GM12872 (cell line): Measurements from ENCODE around the gene CFAP74.

Experiments
- TF ChIP-seq, protein P1 (sequence below): IDR thresholded peaks from 3 replicates; pipeline ENCODE4 v1.5.1; 2011; ENCODE audit warnings: low read depth, mild to moderate bottlenecking, low read length, moderate library complexity; ENCODE audit not compliant: insufficient read depth

The CFAP74 gene

DNA sequence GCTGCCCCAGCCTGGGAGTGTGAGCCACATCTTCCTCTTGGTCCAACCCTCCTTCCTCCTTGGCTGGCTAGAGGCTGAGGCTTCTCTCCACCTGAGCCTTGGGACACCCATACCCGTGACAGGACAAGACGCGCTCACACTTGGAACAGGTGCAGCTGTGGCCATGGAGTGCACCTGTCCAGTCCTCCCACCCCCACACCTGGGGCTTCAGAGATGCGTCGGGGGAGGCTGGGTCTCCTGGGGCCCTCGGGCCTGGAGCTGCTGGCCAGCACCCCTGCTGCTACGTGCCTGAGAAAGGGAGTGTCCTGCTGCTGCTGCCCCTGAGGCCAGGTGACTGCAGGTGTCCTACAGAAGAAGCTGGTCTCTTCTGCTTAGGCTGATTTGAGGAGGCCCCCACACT is 47.5 kb downstream of the CFAP74 start:
- TF ChIP-seq, protein P1, sequence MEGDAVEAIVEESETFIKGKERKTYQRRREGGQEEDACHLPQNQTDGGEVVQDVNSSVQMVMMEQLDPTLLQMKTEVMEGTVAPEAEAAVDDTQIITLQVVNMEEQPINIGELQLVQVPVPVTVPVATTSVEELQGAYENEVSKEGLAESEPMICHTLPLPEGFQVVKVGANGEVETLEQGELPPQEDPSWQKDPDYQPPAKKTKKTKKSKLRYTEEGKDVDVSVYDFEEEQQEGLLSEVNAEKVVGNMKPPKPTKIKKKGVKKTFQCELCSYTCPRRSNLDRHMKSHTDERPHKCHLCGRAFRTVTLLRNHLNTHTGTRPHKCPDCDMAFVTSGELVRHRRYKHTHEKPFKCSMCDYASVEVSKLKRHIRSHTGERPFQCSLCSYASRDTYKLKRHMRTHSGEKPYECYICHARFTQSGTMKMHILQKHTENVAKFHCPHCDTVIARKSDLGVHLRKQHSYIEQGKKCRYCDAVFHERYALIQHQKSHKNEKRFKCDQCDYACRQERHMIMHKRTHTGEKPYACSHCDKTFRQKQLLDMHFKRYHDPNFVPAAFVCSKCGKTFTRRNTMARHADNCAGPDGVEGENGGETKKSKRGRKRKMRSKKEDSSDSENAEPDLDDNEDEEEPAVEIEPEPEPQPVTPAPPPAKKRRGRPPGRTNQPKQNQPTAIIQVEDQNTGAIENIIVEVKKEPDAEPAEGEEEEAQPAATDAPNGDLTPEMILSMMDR, result no peak

DNA sequence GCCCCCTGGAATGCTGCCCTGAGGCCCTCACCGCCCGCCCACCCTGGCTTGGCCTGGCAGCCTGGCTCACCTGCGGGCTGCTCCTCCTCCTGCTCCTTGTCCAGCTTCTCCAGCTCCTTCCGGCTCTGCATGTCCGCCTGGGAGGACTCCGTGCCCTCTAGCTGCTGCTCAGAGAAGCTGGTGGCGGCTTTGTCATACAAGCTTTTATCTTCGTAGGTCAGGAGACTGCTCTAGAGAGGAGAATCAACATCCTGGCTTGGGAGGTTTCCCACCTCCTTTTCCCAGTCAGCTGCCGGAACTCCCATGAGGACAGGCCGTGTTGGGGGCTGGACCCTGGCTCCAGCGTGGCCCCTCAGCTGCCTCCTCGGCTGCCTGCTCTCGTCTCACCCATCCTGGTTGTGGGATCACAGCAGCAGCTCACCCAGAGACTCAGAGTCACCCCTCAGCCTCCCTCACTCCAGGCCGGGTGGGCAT is 47.9 kb downstream of the CFAP74 start:
- TF ChIP-seq, protein P1, result no peak

DNA sequence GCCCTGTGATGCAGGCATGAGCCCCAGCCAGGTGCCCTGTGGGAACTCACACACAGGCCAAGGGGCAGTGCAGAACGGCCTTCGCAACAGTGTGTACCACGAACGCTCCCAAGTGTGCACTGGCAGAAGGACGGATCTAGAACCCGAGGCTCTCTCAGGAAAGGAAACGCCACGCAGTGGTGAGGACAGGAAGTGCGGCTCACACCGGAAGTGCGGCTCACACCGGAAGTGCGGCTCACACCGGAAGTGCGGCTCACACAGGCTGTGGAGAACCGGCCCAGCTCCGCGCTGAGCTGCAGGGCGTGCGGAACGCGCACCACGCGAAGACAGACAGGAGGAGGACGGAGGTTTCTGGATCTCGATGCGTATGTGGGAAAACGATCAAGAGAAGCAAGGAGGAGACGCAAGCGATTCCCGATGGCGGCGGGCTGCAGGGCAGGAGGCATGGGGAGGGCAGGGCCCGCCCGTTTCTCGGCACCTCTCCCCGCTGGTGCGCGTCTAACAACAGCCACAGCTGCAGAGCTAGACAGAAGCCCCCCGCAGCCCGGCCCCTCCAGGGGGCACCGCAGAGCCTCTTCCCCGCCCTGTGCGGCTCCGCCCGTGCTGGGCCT is 48.6 kb downstream of the CFAP74 start:
- TF ChIP-seq, protein P1, result peak; percentile 36; the same call in 1 of the 3 replicates

DNA sequence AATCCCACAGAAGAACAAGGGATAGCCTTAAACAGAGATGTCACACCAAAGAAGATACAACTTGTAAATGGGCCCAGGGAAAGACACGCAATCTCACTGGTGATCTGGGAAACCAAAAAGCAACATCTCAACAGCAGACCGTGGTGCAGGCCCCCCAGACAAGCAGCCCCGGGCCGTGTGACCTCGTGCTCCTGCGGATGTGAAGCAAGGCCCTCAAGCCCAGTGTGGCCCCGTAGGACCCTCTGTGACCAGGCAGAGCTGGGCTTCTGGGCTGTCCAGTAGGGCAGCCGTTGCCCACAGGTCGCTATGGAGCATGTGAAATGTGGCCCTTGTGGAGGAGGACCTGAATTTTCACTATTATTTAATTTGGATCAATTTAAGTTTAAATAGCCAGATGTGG is 49.6 kb downstream of the CFAP74 start:
- TF ChIP-seq, protein P1, result no peak

DNA sequence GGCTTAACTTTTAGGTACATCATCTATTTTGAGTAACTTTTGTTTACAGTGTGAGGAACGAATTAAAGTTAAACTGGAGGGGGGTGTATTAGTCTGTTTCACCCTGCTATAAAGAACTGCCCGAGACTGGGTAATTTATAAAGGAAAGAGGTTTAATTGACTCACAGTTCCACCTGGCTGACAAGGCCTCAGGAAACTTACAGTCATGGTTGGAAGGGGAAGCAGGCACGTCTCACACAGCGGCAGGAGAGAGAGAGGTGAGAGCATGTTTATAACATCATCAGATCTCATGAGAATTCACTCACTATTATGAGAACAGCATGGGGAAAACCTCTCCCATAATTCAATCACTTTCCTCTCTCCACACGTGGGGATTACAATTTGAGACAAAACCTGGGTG is 52.6 kb downstream of the CFAP74 start:
- TF ChIP-seq, protein P1, result no peak

DNA sequence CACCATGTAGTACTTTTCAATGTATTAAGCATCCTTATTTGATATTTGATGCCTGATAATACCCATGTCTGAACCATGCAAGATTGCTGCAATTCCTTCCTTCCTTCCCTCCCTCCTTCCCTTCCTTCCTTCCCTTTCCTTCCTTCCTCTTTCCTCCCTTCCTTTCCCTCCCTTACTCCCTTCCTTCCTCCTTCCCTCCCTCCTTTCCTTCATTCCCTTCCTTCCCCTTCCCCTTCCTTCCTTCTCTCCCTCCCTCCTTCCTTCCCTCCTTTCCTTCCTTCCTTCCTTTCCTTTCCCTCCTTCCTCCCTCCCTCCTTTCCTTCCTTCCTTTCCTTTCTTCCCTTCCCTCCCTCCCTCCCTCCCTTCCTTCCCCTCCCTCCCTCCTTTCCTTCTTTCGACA is 54.8 kb downstream of the CFAP74 start:
- TF ChIP-seq, protein P1, result no peak

DNA sequence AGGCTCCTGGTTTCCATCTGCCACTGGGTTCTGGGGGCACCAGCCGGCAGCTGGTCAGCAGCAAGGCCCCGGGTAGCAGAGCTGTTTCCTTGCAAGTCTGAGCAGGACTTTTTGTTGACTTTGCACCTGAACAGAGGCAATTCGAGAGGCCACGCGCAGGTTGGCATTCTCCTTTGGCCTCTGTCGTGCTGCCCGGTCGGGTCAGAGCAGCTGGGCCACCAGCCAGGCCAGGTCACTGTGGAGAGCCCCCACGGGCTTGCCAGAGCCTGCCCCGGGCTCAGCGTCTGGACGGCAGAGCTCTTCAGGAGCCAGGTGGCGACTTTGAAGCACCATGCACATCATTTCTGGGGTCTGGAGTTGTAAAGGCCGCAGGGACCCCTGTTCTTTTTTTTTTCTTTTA is 56.1 kb downstream of the CFAP74 start:
- TF ChIP-seq, protein P1, result no peak

DNA sequence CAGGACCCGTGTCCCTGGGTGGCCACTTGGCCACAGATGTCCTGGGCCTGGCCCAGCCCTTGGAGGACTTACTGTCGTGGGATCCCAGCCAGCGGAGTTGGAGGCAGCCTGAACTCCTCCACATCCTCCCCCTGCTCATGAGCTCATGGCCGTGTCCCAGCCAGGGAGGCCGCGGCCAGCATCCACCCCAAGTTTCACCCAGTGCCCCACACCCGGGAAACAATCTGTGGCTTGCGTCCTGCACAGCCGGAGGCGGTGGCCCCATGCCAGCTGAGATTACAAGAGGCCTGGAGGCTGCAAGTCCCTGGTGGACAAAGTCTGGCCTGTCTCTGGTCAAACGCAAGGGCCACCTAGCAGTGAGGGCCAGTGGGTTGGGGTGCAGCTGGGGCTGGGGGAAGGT is 57.0 kb downstream of the CFAP74 start:
- TF ChIP-seq, protein P1, result no peak
